HG02798 (cell line): ENCODE results near the gene ERBB4.
"Not testable (repeated sequence)": the region's sequence is repeated elsewhere in the genome, so short reads cannot be mapped to it uniquely, and the experiment has no call there.

Source experiments
- ATAC-seq: cut with Tn5 transposase; IDR thresholded peaks from one replicate; pipeline ENCODE4 v1.9.1; 2021; ENCODE audit warnings: mild to moderate bottlenecking; ENCODE audit not compliant: unreplicated experiment, poor library complexity

Gene ERBB4

GRCh38 chr2:211793690-211794089 is 744.9 kb downstream of the ERBB4 start:
- no peak for ATAC-seq

GRCh38 chr2:211789982-211790381 is 748.6 kb downstream of the ERBB4 start:
- ATAC-seq, result no peak

- ATAC-seq, result no peak
These were observed 771.9 kb downstream of the ERBB4 start for GRCh38 chr2:211766689-211767088.

GRCh38 chr2:211762479-211762878 is 776.1 kb downstream of the ERBB4 start:
- no peak for ATAC-seq

- no peak for ATAC-seq
These were observed 778.5 kb downstream of the ERBB4 start for GRCh38 chr2:211760103-211760502.

GRCh38 chr2:211756266-211756665 is 782.3 kb downstream of the ERBB4 start:
- no peak for ATAC-seq

GRCh38 chr2:211755187-211755586 is 783.4 kb downstream of the ERBB4 start:
- ATAC-seq, result no peak

GRCh38 chr2:211751848-211752247 is 786.8 kb downstream of the ERBB4 start:
- ATAC-seq, result no peak

GRCh38 chr2:211748339-211748738 is 790.3 kb downstream of the ERBB4 start:
- ATAC-seq, result no peak

- ATAC-seq, result peak; percentile 97
These were observed 793.1 kb downstream of the ERBB4 start for GRCh38 chr2:211745295-211746097.

- ATAC-seq, result no peak
These were observed 794.2 kb downstream of the ERBB4 start for GRCh38 chr2:211744379-211744778.

GRCh38 chr2:211741966-211742365 is 796.6 kb downstream of the ERBB4 start:
- no peak for ATAC-seq

GRCh38 chr2:211737282-211737681 is 801.3 kb downstream of the ERBB4 start:
- no peak for ATAC-seq

GRCh38 chr2:211730215-211730614 is 808.4 kb downstream of the ERBB4 start:
- ATAC-seq, result no peak

GRCh38 chr2:211729433-211729832 is 809.2 kb downstream of the ERBB4 start:
- ATAC-seq, result no peak

GRCh38 chr2:211724933-211725332 is 813.7 kb downstream of the ERBB4 start:
- no peak for ATAC-seq

- no peak for ATAC-seq
These were observed 815.2 kb downstream of the ERBB4 start for GRCh38 chr2:211723398-211723797.

- ATAC-seq, result no peak
These were observed 815.7 kb downstream of the ERBB4 start for GRCh38 chr2:211722928-211723327.

- not testable (repeated sequence) for ATAC-seq
These were observed 816.7 kb downstream of the ERBB4 start for GRCh38 chr2:211721874-211722273.

- no peak for ATAC-seq
These were observed 829.2 kb downstream of the ERBB4 start for GRCh38 chr2:211709389-211709788.

GRCh38 chr2:211692689-211693088 is 845.9 kb downstream of the ERBB4 start:
- ATAC-seq, result no peak

GRCh38 chr2:211690736-211691135 is 847.9 kb downstream of the ERBB4 start:
- no peak for ATAC-seq
